H1 (cell line): ENCODE measurements around the gene UEVLD. TPM values are rescaled to one million over a fixed set of nuclear protein-coding genes. Genes with fewer than 3 reads are reported as not detected.

Experiments used
- CTCF ChIA-PET: fragments of 300-600 bp; sonication (Branson Sonifier 250); formaldehyde crosslinking; loops from one replicate; lab custom pipeline; 2021; ENCODE audit not compliant: partially characterized antibody; lab: Charles Lee
- POLR2A ChIA-PET: fragments of 300-600 bp; sonication (Branson Sonifier 250); formaldehyde crosslinking; loops from one replicate; lab custom pipeline; 2021; ENCODE audit warnings: inconsistent platforms; ENCODE audit not compliant: partially characterized antibody; lab: Charles Lee
- DNase-seq, 2 experiments: peaks; one replicate each; pipeline versions ENCODE4 v3.0.0 to v3.0.0-alpha.2; 2010 to 2022; ENCODE audit warnings: low spot score in 2 of 2, low read depth in 1 of 2, mixed read lengths in 1 of 2
- FAIRE-seq: peaks from 2 replicates; lab custom pipeline; 2011; peaks lifted over from hg19 to GRCh38; lab: Jason Lieb, UNC
- H2AFZ ChIP-seq: 2 replicates; pipeline ENCODE4 v1.8.1; 2012; ENCODE audit warnings: low read length, inconsistent platforms
- H2AK5ac ChIP-seq: 2 replicates; pipeline ENCODE4 v1.6.1; 2013; ENCODE audit warnings: low read depth, low read length
- H2BK120ac ChIP-seq: replicated peaks from 2 replicates; pipeline ENCODE3; 2013; ENCODE audit warnings: low read depth, low read length, inconsistent platforms
- H2BK12ac ChIP-seq: 2 replicates; pipeline ENCODE4 v1.6.1; 2013; ENCODE audit warnings: low read depth, low read length
- H2BK15ac ChIP-seq: 2 replicates; pipeline ENCODE4 v1.6.1; 2013; ENCODE audit warnings: low read length
- H2BK20ac ChIP-seq: 2 replicates; pipeline ENCODE4 v1.6.1; 2013; ENCODE audit warnings: low read length
- H2BK5ac ChIP-seq: 2 replicates; pipeline ENCODE4 v1.6.1; 2013; ENCODE audit warnings: low read depth, low read length
- H3K14ac ChIP-seq: 2 replicates; pipeline ENCODE4 v1.6.1; 2013; ENCODE audit warnings: inconsistent platforms; ENCODE audit not compliant: insufficient read length
- H3K18ac ChIP-seq: 2 replicates; pipeline ENCODE4 v1.6.1; 2013; ENCODE audit warnings: low read length; ENCODE audit errors: extremely low read depth
- H3K23ac ChIP-seq: 2 replicates; pipeline ENCODE4 v1.6.1; 2013; ENCODE audit warnings: inconsistent platforms; ENCODE audit not compliant: insufficient read length
- H3K23me2 ChIP-seq: 2 replicates; pipeline ENCODE4 v1.6.1; 2013; ENCODE audit warnings: low read depth, low read length
- H3K27ac ChIP-seq: 2 replicates; pipeline ENCODE4 v1.6.1; 2011; ENCODE audit warnings: low read depth, low read length, inconsistent platforms
- H3K27me3 ChIP-seq, 4 experiments: replicated peaks in 1 of 4; 1 replicate in 1 of 4; 2 replicates in 3 of 4; pipeline versions ENCODE4 v1.6.1 to v1.8.1; 2011 to 2013; ENCODE audit warnings: low read length in 3 of 4, mild to moderate bottlenecking in 3 of 4, inconsistent platforms in 2 of 4, mixed read lengths in 2 of 4, moderate library complexity in 1 of 4; ENCODE audit not compliant: control insufficient read depth in 3 of 4, insufficient read depth in 3 of 4; ENCODE audit errors: extremely low read depth in 1 of 4
- H3K36me3 ChIP-seq, 4 experiments: 2 replicates each; pipeline versions ENCODE4 v1.6.1 to v1.8.1; 2011 to 2013; ENCODE audit warnings: mild to moderate bottlenecking in 4 of 4, low read length in 3 of 4, moderate library complexity in 2 of 4, control low read depth in 1 of 4, inconsistent platforms in 1 of 4; ENCODE audit not compliant: insufficient read depth in 4 of 4, control insufficient read depth in 2 of 4
- H3K4ac ChIP-seq: replicated peaks from 2 replicates; pipeline ENCODE3; 2013; ENCODE audit warnings: low read length, low read depth, mixed read lengths, inconsistent platforms; ENCODE audit not compliant: insufficient read length
- H3K4me1 ChIP-seq, 4 experiments: replicated peaks in 1 of 4; 1 replicate in 1 of 4; 2 replicates in 3 of 4; pipeline versions ENCODE4 v1.6.1 to v1.8.1; 2011 to 2013; ENCODE audit warnings: low read length in 3 of 4, inconsistent platforms in 2 of 4, mixed read lengths in 1 of 4; ENCODE audit not compliant: insufficient read depth in 4 of 4, control insufficient read depth in 3 of 4
- H3K4me2 ChIP-seq, 2 experiments: 2 replicates each; pipeline versions ENCODE4 v1.6.1 to v1.8.1; 2011 to 2013; ENCODE audit warnings: low read depth in 2 of 2, low read length in 2 of 2, control low read depth in 1 of 2, inconsistent platforms in 1 of 2, mild to moderate bottlenecking in 1 of 2; ENCODE audit not compliant: insufficient read depth in 1 of 2
- H3K4me3 ChIP-seq, 4 experiments: fragments of 200-600, 300-600 bp in 1 of 4; sonication (generic), shearing (Covaris generic), sonication (Bioruptor Twin) in 1 of 4; 2 replicates each; pipeline versions ENCODE4 v1.5.1 to v1.8.1; 2011 to 2016; ENCODE audit warnings: low read length in 4 of 4, low read depth in 3 of 4, control low read depth in 2 of 4, inconsistent platforms in 2 of 4, mild to moderate bottlenecking in 2 of 4, mixed read lengths in 1 of 4, moderate library complexity in 1 of 4; ENCODE audit not compliant: insufficient read depth in 2 of 4; ENCODE audit errors: extremely low read depth in 1 of 4
- H3K56ac ChIP-seq: replicated peaks from 2 replicates; pipeline ENCODE3; 2013; ENCODE audit warnings: low read depth, mild to moderate bottlenecking, mixed read lengths, low read length, inconsistent platforms; ENCODE audit not compliant: insufficient read length
- H3K79me1 ChIP-seq: 2 replicates; pipeline ENCODE4 v1.6.1; 2013; ENCODE audit warnings: low read depth, low read length, control low read depth
- H3K79me2 ChIP-seq, 2 experiments: 2 replicates each; pipeline versions ENCODE4 v1.6.1 to v1.8.1; 2012 to 2013; ENCODE audit warnings: low read length in 2 of 2, mild to moderate bottlenecking in 2 of 2, inconsistent platforms in 1 of 2; ENCODE audit not compliant: insufficient read depth in 2 of 2, control insufficient read depth in 1 of 2
- H3K9ac ChIP-seq, 4 experiments: replicated peaks in 1 of 4; 1 replicate in 1 of 4; 2 replicates in 3 of 4; pipeline versions ENCODE4 v1.6.1 to v1.8.1; 2011 to 2013; ENCODE audit warnings: low read depth in 3 of 4, low read length in 3 of 4, control low read depth in 2 of 4, mild to moderate bottlenecking in 2 of 4, moderate library complexity in 2 of 4, inconsistent platforms in 1 of 4; ENCODE audit errors: extremely low read depth in 1 of 4
- H3K9me3 ChIP-seq, 2 experiments: 2 replicates each; pipeline versions ENCODE4 v1.6.1 to v1.8.1; 2012 to 2013; ENCODE audit warnings: mild to moderate bottlenecking in 2 of 2, moderate library complexity in 2 of 2, control low read depth in 1 of 2, inconsistent platforms in 1 of 2, low read depth in 1 of 2, low read length in 1 of 2, mixed read lengths in 1 of 2; ENCODE audit not compliant: insufficient read depth in 2 of 2
- H4K20me1 ChIP-seq, 2 experiments: replicated peaks in 1 of 2; 2 replicates each; pipeline versions ENCODE3 to v1.8.1; 2011 to 2013; ENCODE audit warnings: inconsistent platforms in 2 of 2, low read length in 2 of 2, mild to moderate bottlenecking in 1 of 2; ENCODE audit not compliant: insufficient read depth in 2 of 2, control insufficient read depth in 1 of 2
- H4K5ac ChIP-seq: 2 replicates; pipeline ENCODE4 v1.6.1; 2013; ENCODE audit warnings: low read length, low read depth, mixed read lengths, inconsistent platforms; ENCODE audit not compliant: insufficient read length
- H4K8ac ChIP-seq: 2 replicates; pipeline ENCODE4 v1.8.0; 2013; ENCODE audit warnings: mild to moderate bottlenecking, moderate library complexity, low read length, inconsistent platforms; ENCODE audit not compliant: insufficient read depth; ENCODE audit errors: extremely low read depth
- H4K91ac ChIP-seq: replicated peaks from 2 replicates; pipeline ENCODE3; 2013; ENCODE audit warnings: low read length, mixed read lengths, inconsistent platforms; ENCODE audit not compliant: insufficient read length
- EP300 ChIP-seq, 2 experiments: IDR thresholded peaks; 1 replicate in 1 of 2; 2 replicates in 1 of 2; pipeline ENCODE4 v1.6.1; 2011 to 2012; ENCODE audit warnings: low read depth in 2 of 2, low read length in 2 of 2, mild to moderate bottlenecking in 2 of 2, borderline replicate concordance in 1 of 2, inconsistent platforms in 1 of 2, moderate library complexity in 1 of 2
- FOSL1 ChIP-seq: IDR thresholded peaks from 2 replicates; pipeline ENCODE4 v1.6.1; 2011; ENCODE audit warnings: mild to moderate bottlenecking, low read depth, low read length, moderate library complexity; ENCODE audit not compliant: insufficient read depth
- HDAC2 ChIP-seq, 2 experiments: fragments of 300-600 bp in 1 of 2; sonication (generic) in 1 of 2; IDR thresholded peaks; 2 replicates each; pipeline ENCODE4 v1.6.1; 2011 to 2012; ENCODE audit warnings: low read depth in 2 of 2, low read length in 2 of 2, mild to moderate bottlenecking in 2 of 2, moderate library complexity in 2 of 2, borderline replicate concordance in 1 of 2, inconsistent platforms in 1 of 2
- JUND ChIP-seq: IDR thresholded peaks from 2 replicates; pipeline ENCODE4 v1.6.1; 2011; ENCODE audit warnings: mild to moderate bottlenecking, improper control_type of control experiment, low read length
- KDM5A ChIP-seq: fragments of 200-600 bp; IDR thresholded peaks from 2 replicates; pipeline ENCODE4 v1.7.1; 2012; ENCODE audit warnings: mild to moderate bottlenecking, low read length, inconsistent platforms, mixed read lengths
- NANOG ChIP-seq: IDR thresholded peaks from 2 replicates; pipeline ENCODE4 v1.6.1; 2011; ENCODE audit warnings: low read length, low read depth, mild to moderate bottlenecking, inconsistent platforms; ENCODE audit not compliant: insufficient read depth, poor library complexity, severe bottlenecking
- RAD21 ChIP-seq, 2 experiments: IDR thresholded peaks in 1 of 2; conservative IDR thresholded peaks in 1 of 2; 2 replicates each; pipeline ENCODE4 v1.6.1; 2011; ENCODE audit warnings: low read depth in 2 of 2, low read length in 2 of 2, improper control_type of control experiment in 1 of 2, inconsistent platforms in 1 of 2, mild to moderate bottlenecking in 1 of 2, moderate library complexity in 1 of 2
- SIX5 ChIP-seq: IDR thresholded peaks from 2 replicates; pipeline ENCODE4 v1.6.1; 2011; ENCODE audit warnings: mild to moderate bottlenecking, low read depth, low read length
- TAF7 ChIP-seq: optimal IDR thresholded peaks from 2 replicates; pipeline ENCODE3; 2011; ENCODE audit warnings: low read depth, mild to moderate bottlenecking, inconsistent platforms, low read length, moderate library complexity, borderline replicate concordance
- TEAD4 ChIP-seq: IDR thresholded peaks from 2 replicates; pipeline ENCODE4 v1.6.1; 2012; ENCODE audit warnings: low read depth, low read length, inconsistent platforms, mixed read lengths
- polyA plus RNA-seq, 7 experiments: library from polyadenylated mRNA; depleted of rRNA in 3 of 7; stranded (reverse) in 5 of 7; unstranded in 2 of 7; fragments of >200 nt in 5 of 7; fragments of 200-250 nt in 2 of 7; gene quantifications; 1 replicate in 5 of 7; 2 replicates in 1 of 7; 4 replicates in 1 of 7; pipeline versions ENCODE4 v1.2.1 to v1.2.3, GENCODE V29; 2011 to 2013; ENCODE audit warnings: missing spikeins in 2 of 7, mixed read lengths in 2 of 7
- total RNA-seq: library from RNA; stranded (reverse); fragmentation: NEBNext Ultra II Directional; extraction: Animal tissue kit (Norgen Biotek cat#: 25700); gene quantifications from 2 replicates; pipeline ENCODE4 v1.2.1, GENCODE V29; 2021
- TF ChIP-seq, protein P1 (sequence below): IDR thresholded peaks from 2 replicates; pipeline ENCODE4 v1.6.1; 2011; ENCODE audit warnings: low read length, improper control_type of control experiment

UEVLD gene
- total and polyA plus RNA-seq, 2 of the 8 experiments (the other 6 are each of a cell fraction or from before 2014, with no cell fraction given): 4.1 to 7.3 TPM

- Histone ChIP-seq H3K79me2 (no peaks in the 10 kb centered on the region), H3K36me3 (peaks cover 0 to 3% (median 0%) of the 10 kb centered on the region in 4 experiments; a peak in 3 of 8 replicates), H3K79me1 (no peaks in the 10 kb centered on the region), H3K23me2 (no peaks in the 10 kb centered on the region), H2BK15ac (no peak overlapping the region), H2BK20ac (no peak overlapping the region), H4K20me1 (no peaks in the 10 kb centered on the region), H4K91ac (no peak overlapping the region), H4K5ac (no peak overlapping the region), H3K4me1 (no peaks in the 10 kb centered on the region), H3K18ac (no peak overlapping the region), H2AFZ (no peak overlapping the region), H3K23ac (no peak overlapping the region), H3K27ac (no peak overlapping the region), H2BK12ac (no peak overlapping the region), H3K27me3 (no peaks in the 10 kb centered on the region), H3K9ac (no peak overlapping the region), H4K8ac (no peak overlapping the region), H2BK5ac (no peak overlapping the region), H3K56ac (no peak overlapping the region), H3K14ac (no peak overlapping the region), H2AK5ac (no peak overlapping the region), H2BK120ac (no peak overlapping the region), H3K4ac (no peak overlapping the region), H3K9me3 (no peaks in the 10 kb centered on the region), H3K4me3 (no peak overlapping the region), H3K4me2 (no peak overlapping the region)
- TF ChIP-seq NANOG (no peak), EP300 (IDR thresholded peaks at IDR 0.05; ENCODE audit: borderline replicate concordance in 1 of 2, low read depth in 2 of 2, low read length in 2 of 2) (no peak), RAD21 (IDR thresholded peaks at IDR 0.05 in 1 of 2, conservative IDR thresholded peaks at IDR 0.05 in 1 of 2; ENCODE audit: low read depth in 2 of 2, low read length in 2 of 2) (no peak), FOSL1 (no peak), KDM5A (no peak), JUND (no peak), SIX5 (no peak), TEAD4 (no peak), TAF7 (no peak), HDAC2 (IDR thresholded peaks at IDR 0.05; ENCODE audit: borderline replicate concordance in 1 of 2, low read depth in 2 of 2, low read length in 2 of 2) (no peak)
- TF ChIP-seq, protein P1, sequence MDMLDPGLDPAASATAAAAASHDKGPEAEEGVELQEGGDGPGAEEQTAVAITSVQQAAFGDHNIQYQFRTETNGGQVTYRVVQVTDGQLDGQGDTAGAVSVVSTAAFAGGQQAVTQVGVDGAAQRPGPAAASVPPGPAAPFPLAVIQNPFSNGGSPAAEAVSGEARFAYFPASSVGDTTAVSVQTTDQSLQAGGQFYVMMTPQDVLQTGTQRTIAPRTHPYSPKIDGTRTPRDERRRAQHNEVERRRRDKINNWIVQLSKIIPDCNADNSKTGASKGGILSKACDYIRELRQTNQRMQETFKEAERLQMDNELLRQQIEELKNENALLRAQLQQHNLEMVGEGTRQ: no peak
- POLR2A ChIA-PET: no interaction called here
- DNase-seq (no peak), FAIRE-seq (no peak)
- CTCF ChIA-PET: interaction anchor here (1.9 kb wide), 1 partner anchor 85 kb away, joined by 5 read pairs; no protein-coding TSS in a partner anchor
These were observed 22.1 kb downstream of the UEVLD start for GRCh38 chr11:18566406-18566805.
